ENCODE data around the gene CHST8.

CHST8 gene

GRCh38 chr19:33675501-33676124 lies 53.9 kb downstream of the CHST8 start:
- no peak for DNase-seq

GRCh38 chr19:33676999-33677665 lies 55.4 kb downstream of the CHST8 start:
- DNase-seq = no peak

GRCh38 chr19:33677745-33678426 lies 56.1 kb downstream of the CHST8 start:
- no peak for DNase-seq

- DNase-seq = no peak
Measured at GRCh38 chr19:33678796-33679585, 57.2 kb downstream of the CHST8 start.

- no peak for DNase-seq
Measured at GRCh38 chr19:33679696-33680095, 57.9 kb downstream of the CHST8 start.

- no peak for DNase-seq
Measured at GRCh38 chr19:33681081-33681680, 59.4 kb downstream of the CHST8 start.

GRCh38 chr19:33683881-33684537 lies 62.3 kb downstream of the CHST8 start:
- no peak for DNase-seq

GRCh38 chr19:33684538-33685232 lies 62.9 kb downstream of the CHST8 start:
- DNase-seq = no peak

- DNase-seq = no peak
Measured at GRCh38 chr19:33685541-33685940, 63.8 kb downstream of the CHST8 start.

- no peak for DNase-seq
Measured at GRCh38 chr19:33686262-33686661, 64.5 kb downstream of the CHST8 start.

- no peak for DNase-seq
Measured at GRCh38 chr19:33686687-33687480, 65.1 kb downstream of the CHST8 start.

GRCh38 chr19:33687481-33688170 lies 65.9 kb downstream of the CHST8 start:
- DNase-seq = no peak

- no peak for DNase-seq
Measured at GRCh38 chr19:33688171-33688992, 66.6 kb downstream of the CHST8 start.

- DNase-seq = no peak
Measured at GRCh38 chr19:33689138-33689746, 67.5 kb downstream of the CHST8 start.

GRCh38 chr19:33689868-33690267 lies 68.1 kb downstream of the CHST8 start:
- no peak for DNase-seq

GRCh38 chr19:33690378-33691029 lies 68.8 kb downstream of the CHST8 start:
- no peak for DNase-seq

- no peak for DNase-seq
Measured at GRCh38 chr19:33691030-33691427, 69.3 kb downstream of the CHST8 start.

GRCh38 chr19:33691736-33692135 lies 70.0 kb downstream of the CHST8 start:
- DNase-seq = no peak
